Ovary (tissue), 9 donors: ENCODE data around the gene PLEKHG4B. TPM values are rescaled to one million over a fixed set of nuclear protein-coding genes. Genes with fewer than 3 reads are reported as not detected.

Experiments used
- DNase-seq, 5 donors: peaks; one replicate each; pipeline ENCODE4 v3.0.0-alpha.2; 2019 to 2020
- H3K27ac ChIP-seq, 2 donors: fragments of 200-600 bp; one replicate each; pipeline versions ENCODE4 v1.5.1 to v1.8.0; 2019 to 2022
- H3K27me3 ChIP-seq: fragments of 200-600 bp; one replicate; pipeline ENCODE4 v1.8.0; 2022
- H3K36me3 ChIP-seq: fragments of 200-600 bp; sonication (generic); one replicate; pipeline ENCODE4 v1.5.1; 2019
- H3K4me1 ChIP-seq: one replicate; pipeline ENCODE4 v1.8.1; 2013; ENCODE audit warnings: mild to moderate bottlenecking, moderate library complexity; ENCODE audit not compliant: insufficient read depth
- H3K4me3 ChIP-seq: fragments of 200-600 bp; sonication (generic); one replicate; pipeline ENCODE4 v1.5.1; 2017
- H3K9me3 ChIP-seq, 2 donors: fragments of 200-600 bp in 1 of 2; sonication (generic) in 1 of 2; one replicate each; pipeline versions ENCODE4 v1.5.1 to v1.8.1; 2013 to 2019; ENCODE audit warnings: mild to moderate bottlenecking in 1 of 2, moderate library complexity in 1 of 2
- EP300 ChIP-seq: sonication (generic); formaldehyde crosslinking; IDR thresholded peaks from one replicate; pipeline ENCODE4 v1.6.1; 2017; ENCODE audit warnings: antibody characterized with exemption
- POLR2A ChIP-seq: fragments of 450-650 bp; IDR thresholded peaks from one replicate; pipeline ENCODE4 v1.6.1; 2017; ENCODE audit warnings: antibody characterized with exemption, mild to moderate bottlenecking, moderate library complexity
- WGBS, 3 donors: extraction: QIAGEN DNeasy Blood & Tissue Kit in 1 of 3; methylation state at CpG; one replicate each; pipeline versions ENCODE4 v1.1.5 to v1.1.7; 2013 to 2017; 5-methylcytosine and 5-hydroxymethylcytosine counted together
- intact Hi-C, 4 donors: fragments of 100-400 bp; cut with DNase I; formaldehyde crosslinking; loops; one replicate each; pipeline versions ENCODE4 v1.11.0 to v1.15.1; 2022 to 2023
- polyA plus RNA-seq, 2 donors: library from polyadenylated mRNA; stranded (reverse); fragments of 200-250 nt in 1 of 2; fragments of 350-450 nt in 1 of 2; fragmentation: Illumina TruSeq in 1 of 2; extraction: RNeasy Lipid Tissue Mini Kit (QIAGEN cat#74804) in 1 of 2; gene quantifications; one replicate each; pipeline ENCODE4 v1.2.3, GENCODE V29; 2013 to 2014
- total RNA-seq, 7 donors: library from RNA; depleted of rRNA in 2 of 7; stranded (reverse); fragments of >200 nt in 2 of 7; fragmentation: NEBNext Ultra II Directional in 3 of 7; extraction: Animal tissue kit (Norgen Biotek cat#: 25700) in 3 of 7; gene quantifications; one replicate each; pipeline versions ENCODE4 v1.1.0 to v1.2.4, GENCODE V29; 2016 to 2023
- TF ChIP-seq, protein P1 (sequence below), 3 donors: fragments of 450-650 bp in 2 of 3; fragments of 200-600 bp in 1 of 3; IDR thresholded peaks; one replicate each; pipeline versions ENCODE4 v1.5.1 to v1.8.0; 2016 to 2022; ENCODE audit warnings: antibody characterized with exemption in 3 of 3, mild to moderate bottlenecking in 1 of 3
- donor health status: DM: no; HTN: no; CAD: no; lungs with moderate emphysema.
- donor health status: DM: no; HTN: no; CAD: no.
- donor health status: Bipolar disorder and iron deficiency.
- donor health status: DM: yes; HTN: yes; CAD: no.
- donor health status: DM: no; HTN: no; CAD: no.
- donor health status: DM: yes; HTN: yes; CAD: no.

The PLEKHG4B gene
- total and polyA plus RNA-seq, 9 donors, result 0.47 to 4.0 (median 1.8) TPM

DNA sequence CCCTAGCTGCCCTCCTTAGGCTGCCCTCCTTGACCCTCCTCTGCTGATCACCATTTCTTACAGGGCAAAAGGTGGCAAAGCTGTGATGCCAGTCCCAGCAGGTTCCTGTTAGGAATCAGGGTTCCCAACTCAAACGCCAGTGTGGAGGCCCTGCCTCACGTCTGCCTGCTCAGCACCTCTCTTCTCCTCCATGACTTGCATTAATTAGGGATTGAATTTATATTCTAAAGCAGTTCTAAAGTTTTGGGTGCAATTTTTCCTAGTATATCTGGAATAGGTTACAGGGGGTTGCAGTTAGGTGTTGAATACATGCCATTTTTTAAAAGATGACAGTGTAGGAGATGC, 13.2 kb upstream of the PLEKHG4B start:
- 75 to 91% (median 79%) methylated on average over 2 of the region's 2 CpGs for WGBS, 3 donors
- Histone ChIP-seq H3K4me3 (no peak overlapping the region), H3K27ac (no peak overlapping the region), H3K36me3 (no peaks in the 10 kb centered on the region), H3K4me1 (no peaks in the 10 kb centered on the region), H3K27me3 (no peaks in the 10 kb centered on the region), H3K9me3 (no peaks in the 10 kb centered on the region)
- no peak for DNase-seq
- TF ChIP-seq EP300 (no peak), POLR2A (no peak)
- TF ChIP-seq, protein P1, sequence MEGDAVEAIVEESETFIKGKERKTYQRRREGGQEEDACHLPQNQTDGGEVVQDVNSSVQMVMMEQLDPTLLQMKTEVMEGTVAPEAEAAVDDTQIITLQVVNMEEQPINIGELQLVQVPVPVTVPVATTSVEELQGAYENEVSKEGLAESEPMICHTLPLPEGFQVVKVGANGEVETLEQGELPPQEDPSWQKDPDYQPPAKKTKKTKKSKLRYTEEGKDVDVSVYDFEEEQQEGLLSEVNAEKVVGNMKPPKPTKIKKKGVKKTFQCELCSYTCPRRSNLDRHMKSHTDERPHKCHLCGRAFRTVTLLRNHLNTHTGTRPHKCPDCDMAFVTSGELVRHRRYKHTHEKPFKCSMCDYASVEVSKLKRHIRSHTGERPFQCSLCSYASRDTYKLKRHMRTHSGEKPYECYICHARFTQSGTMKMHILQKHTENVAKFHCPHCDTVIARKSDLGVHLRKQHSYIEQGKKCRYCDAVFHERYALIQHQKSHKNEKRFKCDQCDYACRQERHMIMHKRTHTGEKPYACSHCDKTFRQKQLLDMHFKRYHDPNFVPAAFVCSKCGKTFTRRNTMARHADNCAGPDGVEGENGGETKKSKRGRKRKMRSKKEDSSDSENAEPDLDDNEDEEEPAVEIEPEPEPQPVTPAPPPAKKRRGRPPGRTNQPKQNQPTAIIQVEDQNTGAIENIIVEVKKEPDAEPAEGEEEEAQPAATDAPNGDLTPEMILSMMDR (IDR thresholded peaks at IDR 0.05), result no peak
- intact Hi-C loops, result no loop called here

DNA sequence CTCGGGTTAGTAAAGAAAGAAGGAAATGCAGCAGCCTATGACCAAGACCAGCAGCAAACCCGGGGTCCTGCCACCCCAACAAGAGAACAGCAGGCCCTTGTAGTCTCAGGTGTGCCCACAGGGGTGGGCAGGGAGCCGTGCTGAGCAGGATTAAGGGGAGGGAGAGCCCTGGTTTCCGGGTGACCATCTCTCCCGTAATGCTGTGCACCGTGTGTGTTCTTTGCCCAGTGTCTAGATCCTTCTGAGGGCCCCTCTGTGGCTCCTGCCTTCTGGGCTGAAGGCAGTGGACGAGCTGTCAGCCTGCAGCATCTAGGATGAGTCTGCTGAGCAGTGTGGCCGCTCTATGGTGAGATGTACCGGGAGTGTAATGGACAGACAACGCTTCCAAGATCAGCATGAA, 12.7 kb upstream of the PLEKHG4B start:
- Histone ChIP-seq H3K4me3 (no peak overlapping the region), H3K4me1 (no peaks in the 10 kb centered on the region), H3K9me3 (no peaks in the 10 kb centered on the region), H3K36me3 (no peaks in the 10 kb centered on the region), H3K27me3 (no peaks in the 10 kb centered on the region), H3K27ac (no peak overlapping the region)
- WGBS, 3 donors, result 74 to 85% (median 79%) methylated on average over 10 of the region's 10 CpGs
- intact Hi-C loops, result no loop called here
- no peak for DNase-seq
- TF ChIP-seq, protein P1 (IDR thresholded peaks at IDR 0.05), result no peak
- no peak for TF ChIP-seq POLR2A
- no peak for TF ChIP-seq EP300

GRCh38 chr5:79821-80220, 12.1 kb upstream of the PLEKHG4B start:
- H3K27ac ChIP-seq, result no peak overlapping the region
- TF ChIP-seq, protein P1 (IDR thresholded peaks at IDR 0.05), result no peak
- TF ChIP-seq POLR2A (no peak), EP300 (no peak)
- no peak for DNase-seq
- H3K4me3 ChIP-seq, result no peak overlapping the region
- H3K4me1 ChIP-seq, result no peaks in the 10 kb centered on the region
- intact Hi-C loops, result no loop called here
- no peaks in the 10 kb centered on the region for H3K36me3 ChIP-seq
- no peaks in the 10 kb centered on the region for H3K9me3 ChIP-seq
- H3K27me3 ChIP-seq, result no peaks in the 10 kb centered on the region
- WGBS, 3 donors, result 85 to 91% (median 87%) methylated on average over 5 of the region's 5 CpGs

- TF ChIP-seq POLR2A, result no peak
- TF ChIP-seq, protein P1 (IDR thresholded peaks at IDR 0.05), result no peak
- TF ChIP-seq EP300, result no peak
- DNase-seq, result no peak
- Histone ChIP-seq H3K27me3 (no peaks in the 10 kb centered on the region), H3K36me3 (no peaks in the 10 kb centered on the region), H3K4me3 (no peak overlapping the region), H3K9me3 (no peaks in the 10 kb centered on the region), H3K4me1 (no peaks in the 10 kb centered on the region), H3K27ac (no peak overlapping the region)
- intact Hi-C loops, result no loop called here
- 72 to 82% (median 76%) methylated on average over 19 of the region's 19 CpGs for whole genome bisulfite sequencing, 3 donors
These were observed 10.5 kb upstream of the PLEKHG4B start for GRCh38 chr5:81391-82021.
